WI38 (cell line): Measurements from ENCODE around the gene RPL37A.

Source experiments
- H3K4me3 ChIP-seq: 2 replicates; pipeline ENCODE4 v1.5.1; 2011; ENCODE audit warnings: low read depth, mild to moderate bottlenecking, control low read depth, low read length
- CTCF ChIP-seq: IDR thresholded peaks from 2 replicates; pipeline ENCODE4 v1.5.1; 2012; ENCODE audit warnings: low read depth, mild to moderate bottlenecking, control low read depth, low read length

The RPL37A gene

GRCh38 chr2:216486708-216487107 lies 11.9 kb upstream of the RPL37A start:
- TF ChIP-seq CTCF: no peak
- H3K4me3 ChIP-seq: no peak overlapping the region

GRCh38 chr2:216490061-216490460 lies 8.6 kb upstream of the RPL37A start:
- H3K4me3 ChIP-seq: no peak overlapping the region
- TF ChIP-seq CTCF: no peak

- no peak overlapping the region for H3K4me3 ChIP-seq
- no peak for TF ChIP-seq CTCF
Measured at GRCh38 chr2:216491793-216492596, 6.6 kb upstream of the RPL37A start.

- no peak for TF ChIP-seq CTCF
- H3K4me3 ChIP-seq: no peak overlapping the region
Measured at GRCh38 chr2:216492597-216493333, 5.9 kb upstream of the RPL37A start.

GRCh38 chr2:216493334-216493685 lies 5.3 kb upstream of the RPL37A start:
- no peak for TF ChIP-seq CTCF
- no peak overlapping the region for H3K4me3 ChIP-seq

- no peak overlapping the region for H3K4me3 ChIP-seq
- no peak for TF ChIP-seq CTCF
Measured at GRCh38 chr2:216495656-216496055, 3.0 kb upstream of the RPL37A start.
